ENCODE data around the gene THAP7. TPM values are rescaled to one million over a fixed set of nuclear protein-coding genes. Genes with fewer than 3 reads are reported as not detected.
A peak's percentile ranks its signal among the peaks of the same experiment; 100 is the strongest.

The THAP7 gene
- total and polyA plus RNA-seq, 9 of the 15 experiments (the other 6 are each of a cell fraction or from before 2014, with no cell fraction given): 7.9 to 263 (median 84.1) TPM

- TF ChIP-seq POLR2A (conservative IDR thresholded peaks at IDR 0.05) (no peak), BHLHE40 (IDR thresholded peaks at IDR 0.05; ENCODE audit: low read length) (no peak), JUN (IDR thresholded peaks at IDR 0.05; ENCODE audit: borderline replicate concordance, low read depth, low read length) (no peak), JUN (CRISPR knock-in tag; IDR thresholded peaks at IDR 0.05; ENCODE audit: borderline replicate concordance) (peak; percentile 72; the same call in 1 of the 2 replicates), CHD4 (IDR thresholded peaks at IDR 0.05; ENCODE audit: insufficient read depth, insufficient replicate concordance, low read depth, low read length, poor library complexity, severe bottlenecking) (no peak), TEAD4 (IDR thresholded peaks at IDR 0.05; ENCODE audit: low read length) (no peak), TEAD4 (CRISPR knock-in tag; IDR thresholded peaks at IDR 0.05; ENCODE audit: borderline replicate concordance) (0 out of 2 replicates have a peak, but pooled peaks have one; percentile 56), E2F3 (CRISPR knock-in tag; IDR thresholded peaks at IDR 0.05) (no peak), MAZ (CRISPR knock-in tag; conservative IDR thresholded peaks at IDR 0.05 in 1 of 2, IDR thresholded peaks at IDR 0.05 in 1 of 2) (peak in 1 of 2 experiments; percentile 29; a peak in 1 of 4 replicates), HDGF (IDR thresholded peaks at IDR 0.05) (no peak), POLR3G (IDR thresholded peaks at IDR 0.05; ENCODE audit: extremely low read depth, insufficient read length, insufficient replicate concordance) (no peak), ZNF778 (CRISPR knock-in tag; IDR thresholded peaks at IDR 0.05) (no peak), POLR2G (IDR thresholded peaks at IDR 0.05; ENCODE audit: low read depth, low read length) (no peak), ZNF140 (CRISPR knock-in tag; IDR thresholded peaks at IDR 0.05) (no peak), SLC30A9 (CRISPR knock-in tag; IDR thresholded peaks at IDR 0.05) (no peak), ZFP36 (IDR thresholded peaks at IDR 0.05; ENCODE audit: low read depth, low read length, partially characterized antibody) (peak; percentile 97), PHTF2 (CRISPR knock-in tag; IDR thresholded peaks at IDR 0.05) (no peak)
- TF ChIP-seq, protein P1, sequence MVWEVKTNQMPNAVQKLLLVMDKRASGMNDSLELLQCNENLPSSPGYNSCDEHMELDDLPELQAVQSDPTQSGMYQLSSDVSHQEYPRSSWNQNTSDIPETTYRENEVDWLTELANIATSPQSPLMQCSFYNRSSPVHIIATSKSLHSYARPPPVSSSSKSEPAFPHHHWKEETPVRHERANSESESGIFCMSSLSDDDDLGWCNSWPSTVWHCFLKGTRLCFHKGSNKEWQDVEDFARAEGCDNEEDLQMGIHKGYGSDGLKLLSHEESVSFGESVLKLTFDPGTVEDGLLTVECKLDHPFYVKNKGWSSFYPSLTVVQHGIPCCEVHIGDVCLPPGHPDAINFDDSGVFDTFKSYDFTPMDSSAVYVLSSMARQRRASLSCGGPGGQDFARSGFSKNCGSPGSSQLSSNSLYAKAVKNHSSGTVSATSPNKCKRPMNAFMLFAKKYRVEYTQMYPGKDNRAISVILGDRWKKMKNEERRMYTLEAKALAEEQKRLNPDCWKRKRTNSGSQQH (CRISPR knock-in tag; IDR thresholded peaks at IDR 0.05): 0 out of 2 replicates have a peak, but pooled peaks have one; percentile 45
Observed at GRCh38 chr22:20966883-20967696, 34.8 kb downstream of the THAP7 start, which contains the start of gene AIFM3 (continued).
